Measurements from ENCODE around the gene SFXN5.

Gene SFXN5

GRCh38 chr2:73084971-73085370, 13.5 kb upstream of the SFXN5 start:
- Histone ChIP-seq H3K4me2 (ENCODE audit: low read depth, low read length, poor library complexity, severe bottlenecking) (no peak overlapping the region), H3K4me3 (ENCODE audit: insufficient read depth, low read length, poor library complexity, severe bottlenecking) (no peak overlapping the region), H4K20me1 (ENCODE audit: low read depth, low read length) (no peaks in the 10 kb centered on the region), H3K9me2 (replicated peaks; ENCODE audit: insufficient read depth, low read length) (no peaks in the 10 kb centered on the region), H3K9ac (ENCODE audit: low read length) (no peak overlapping the region), H3K79me2 (ENCODE audit: insufficient read depth, low read length) (no peaks in the 10 kb centered on the region), H3K36me3 (ENCODE audit: low read length) (no peaks in the 10 kb centered on the region), H3K9me3 (ENCODE audit: insufficient read depth, low read length) (no peaks in the 10 kb centered on the region), H2AFZ (ENCODE audit: low read depth, low read length, severe bottlenecking) (no peak overlapping the region), H3K27ac (ENCODE audit: low read depth, low read length) (no peak overlapping the region), H3F3A (ENCODE audit: insufficient read depth) (no peaks in the 10 kb centered on the region), H3K27me3 (ENCODE audit: low read length) (no peaks in the 10 kb centered on the region)
- TF ChIP-seq EZH2phosphoT487 (conservative IDR thresholded peaks at IDR 0.05; ENCODE audit: low read length) (no peak), CTCF (IDR thresholded peaks at IDR 0.05; ENCODE audit: insufficient read depth, low read length, poor library complexity, severe bottlenecking) (no peak)

- Histone ChIP-seq H3K9me2 (replicated peaks; ENCODE audit: insufficient read depth, low read length) (no peaks in the 10 kb centered on the region), H3K36me3 (ENCODE audit: low read length) (no peaks in the 10 kb centered on the region), H3K4me2 (ENCODE audit: low read depth, low read length, poor library complexity, severe bottlenecking) (no peak overlapping the region)
Measured at GRCh38 chr2:73083886-73084800, 12.6 kb upstream of the SFXN5 start.

GRCh38 chr2:73082523-73083410, 11.3 kb upstream of the SFXN5 start:
- Histone ChIP-seq H4K20me1 (ENCODE audit: low read depth, low read length) (no peaks in the 10 kb centered on the region), H3K36me3 (ENCODE audit: low read length) (no peaks in the 10 kb centered on the region)

More at GRCh38 chr2:73083886-73084800, 12.6 kb upstream of the SFXN5 start:
- no peak overlapping the region for H3K4me3 ChIP-seq (ENCODE audit: insufficient read depth, low read length, poor library complexity, severe bottlenecking)
- H3K9ac ChIP-seq (ENCODE audit: low read length): no peak overlapping the region
- TF ChIP-seq CTCF (IDR thresholded peaks at IDR 0.05; ENCODE audit: insufficient read depth, low read length, poor library complexity, severe bottlenecking) (no peak), EZH2phosphoT487 (conservative IDR thresholded peaks at IDR 0.05; ENCODE audit: low read length) (no peak)
- no peaks in the 10 kb centered on the region for H3K27me3 ChIP-seq (ENCODE audit: low read length)
- H3F3A ChIP-seq (ENCODE audit: insufficient read depth): no peaks in the 10 kb centered on the region
- no peaks in the 10 kb centered on the region for H3K9me3 ChIP-seq (ENCODE audit: insufficient read depth, low read length)
- H3K79me2 ChIP-seq (ENCODE audit: insufficient read depth, low read length): no peaks in the 10 kb centered on the region
- H4K20me1 ChIP-seq (ENCODE audit: low read depth, low read length): no peaks in the 10 kb centered on the region
- no peak overlapping the region for H2AFZ ChIP-seq (ENCODE audit: low read depth, low read length, severe bottlenecking)
- H3K27ac ChIP-seq (ENCODE audit: low read depth, low read length): no peak overlapping the region

More at GRCh38 chr2:73082523-73083410, 11.3 kb upstream of the SFXN5 start:
- H3K4me3 ChIP-seq (ENCODE audit: insufficient read depth, low read length, poor library complexity, severe bottlenecking): no peak overlapping the region
- H3K4me2 ChIP-seq (ENCODE audit: low read depth, low read length, poor library complexity, severe bottlenecking): no peak overlapping the region
- no peak for TF ChIP-seq CTCF (IDR thresholded peaks at IDR 0.05; ENCODE audit: insufficient read depth, low read length, poor library complexity, severe bottlenecking)
- TF ChIP-seq EZH2phosphoT487 (conservative IDR thresholded peaks at IDR 0.05; ENCODE audit: low read length): no peak
- no peaks in the 10 kb centered on the region for H3K79me2 ChIP-seq (ENCODE audit: insufficient read depth, low read length)
- no peaks in the 10 kb centered on the region for H3K9me2 ChIP-seq (replicated peaks; ENCODE audit: insufficient read depth, low read length)
- no peaks in the 10 kb centered on the region for H3F3A ChIP-seq (ENCODE audit: insufficient read depth)
- no peaks in the 10 kb centered on the region for H3K27me3 ChIP-seq (ENCODE audit: low read length)
- H2AFZ ChIP-seq (ENCODE audit: low read depth, low read length, severe bottlenecking): no peak overlapping the region
- H3K27ac ChIP-seq (ENCODE audit: low read depth, low read length): no peak overlapping the region
- H3K9me3 ChIP-seq (ENCODE audit: insufficient read depth, low read length): no peaks in the 10 kb centered on the region
- no peak overlapping the region for H3K9ac ChIP-seq (ENCODE audit: low read length)
